Tibial nerve (tissue), 4 donors: Measurements from ENCODE around the gene CRHR1. TPM values are rescaled to one million over a fixed set of nuclear protein-coding genes. Genes with fewer than 3 reads are reported as not detected.

ENCODE experiments used
- DNase-seq, 2 donors: peaks; one replicate each; pipeline ENCODE4 v3.0.0-alpha.2; 2019; ENCODE audit warnings: low spot score in 2 of 2
- H3K27ac ChIP-seq, 4 donors: fragments of 200-600 bp; sonication (generic) in 3 of 4; one replicate each; pipeline ENCODE4 v1.5.1; 2017 to 2019; ENCODE audit warnings: mild to moderate bottlenecking in 1 of 4
- H3K27me3 ChIP-seq, 2 donors: fragments of 200-600 bp; sonication (generic) in 1 of 2; one replicate each; pipeline versions ENCODE4 v1.5.1 to v1.6.0; 2017 to 2019
- H3K36me3 ChIP-seq, 3 donors: fragments of 200-600 bp; sonication (generic); one replicate each; pipeline ENCODE4 v1.5.1; 2018 to 2019
- H3K4me1 ChIP-seq, 4 donors: fragments of 200-600 bp; sonication (generic) in 3 of 4; one replicate each; pipeline ENCODE4 v1.5.1; 2017 to 2019
- H3K4me3 ChIP-seq, 4 donors: fragments of 200-600 bp; sonication (generic) in 3 of 4; one replicate each; pipeline ENCODE4 v1.5.1; 2017 to 2019; ENCODE audit warnings: mild to moderate bottlenecking in 1 of 4, moderate library complexity in 1 of 4
- H3K9me3 ChIP-seq, 4 donors: fragments of 200-600 bp; sonication (generic) in 3 of 4; one replicate each; pipeline ENCODE4 v1.5.1; 2017 to 2019
- EP300 ChIP-seq, 2 donors: sonication (generic); formaldehyde crosslinking; IDR thresholded peaks; one replicate each; pipeline ENCODE4 v1.6.1; 2017; ENCODE audit warnings: antibody characterized with exemption in 2 of 2, mild to moderate bottlenecking in 1 of 2
- POLR2A ChIP-seq, 2 donors: fragments of 450-650 bp; IDR thresholded peaks; one replicate each; pipeline ENCODE4 v1.6.1; 2017; ENCODE audit warnings: antibody characterized with exemption in 2 of 2, mild to moderate bottlenecking in 2 of 2, moderate library complexity in 2 of 2
- WGBS, 2 donors: methylation state at CpG; one replicate each; pipeline ENCODE4 v1.1.5; 2018; 5-methylcytosine and 5-hydroxymethylcytosine counted together
- total RNA-seq, 4 donors: library from RNA; depleted of rRNA; stranded (reverse); fragments of >200 nt; gene quantifications; one replicate each; pipeline ENCODE4 v1.1.0, GENCODE V29; 2016
- TF ChIP-seq, protein P1 (sequence below), 5 experiments: fragments of 200-600 bp in 3 of 5; fragments of 450-650 bp in 2 of 5; sonication (generic) in 3 of 5; IDR thresholded peaks; one replicate each; pipeline ENCODE4 v1.5.1; 2016 to 2019; ENCODE audit warnings: antibody characterized with exemption in 5 of 5, mild to moderate bottlenecking in 3 of 5, moderate library complexity in 2 of 5

Gene CRHR1
- total RNA-seq, 4 donors from 2014 or later = not detected

DNA sequence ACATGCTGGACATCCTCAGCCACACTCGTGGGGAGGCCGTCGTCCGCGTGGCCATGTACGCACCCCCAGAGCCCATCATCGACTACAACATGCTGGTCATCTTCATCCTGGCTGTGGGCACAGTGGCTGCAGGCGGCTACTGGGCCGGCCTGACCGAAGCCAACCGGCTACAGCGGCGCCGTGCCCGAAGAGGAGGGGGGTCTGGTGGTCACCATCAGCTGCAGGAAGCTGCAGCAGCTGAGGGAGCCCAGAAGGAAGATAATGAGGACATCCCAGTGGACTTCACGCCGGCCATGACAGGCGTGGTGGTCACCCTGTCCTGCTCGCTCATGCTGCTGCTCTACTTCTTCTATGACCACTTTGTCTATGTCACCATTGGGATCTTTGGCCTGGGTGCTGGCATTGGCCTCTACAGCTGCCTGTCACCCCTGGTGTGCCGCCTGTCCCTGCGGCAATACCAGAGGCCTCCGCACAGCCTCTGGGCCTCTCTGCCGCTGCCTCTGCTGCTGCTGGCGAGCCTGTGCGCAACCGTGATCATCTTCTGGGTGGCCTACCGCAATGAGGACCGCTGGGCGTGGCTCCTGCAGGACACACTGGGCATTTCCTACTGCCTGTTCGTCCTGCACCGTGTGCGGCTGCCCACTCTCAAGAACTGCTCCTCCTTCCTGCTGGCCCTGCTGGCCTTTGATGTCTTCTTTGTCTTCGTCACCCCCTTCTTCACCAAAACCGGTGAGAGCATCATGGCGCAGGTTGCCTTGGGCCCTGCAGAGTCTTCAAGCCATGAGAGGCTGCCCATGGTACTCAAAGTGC lies 61.5 kb downstream of the CRHR1 start:
- Histone ChIP-seq H3K27me3 (peaks cover 0 to 16% of the 10 kb centered on the region in 2 donors), H3K4me3 (no peak overlapping the region), H3K9me3 (no peaks in the 10 kb centered on the region), H3K27ac (no peak overlapping the region), H3K4me1 (no peaks in the 10 kb centered on the region), H3K36me3 (no peaks in the 10 kb centered on the region)
- no peak for DNase-seq
- WGBS, 2 donors = 87 to 88% methylated on average over 31 to 35 of the region's 35 CpGs
- TF ChIP-seq EP300 (IDR thresholded peaks at IDR 0.05) (no peak), POLR2A (IDR thresholded peaks at IDR 0.05) (no peak)
- TF ChIP-seq, protein P1, sequence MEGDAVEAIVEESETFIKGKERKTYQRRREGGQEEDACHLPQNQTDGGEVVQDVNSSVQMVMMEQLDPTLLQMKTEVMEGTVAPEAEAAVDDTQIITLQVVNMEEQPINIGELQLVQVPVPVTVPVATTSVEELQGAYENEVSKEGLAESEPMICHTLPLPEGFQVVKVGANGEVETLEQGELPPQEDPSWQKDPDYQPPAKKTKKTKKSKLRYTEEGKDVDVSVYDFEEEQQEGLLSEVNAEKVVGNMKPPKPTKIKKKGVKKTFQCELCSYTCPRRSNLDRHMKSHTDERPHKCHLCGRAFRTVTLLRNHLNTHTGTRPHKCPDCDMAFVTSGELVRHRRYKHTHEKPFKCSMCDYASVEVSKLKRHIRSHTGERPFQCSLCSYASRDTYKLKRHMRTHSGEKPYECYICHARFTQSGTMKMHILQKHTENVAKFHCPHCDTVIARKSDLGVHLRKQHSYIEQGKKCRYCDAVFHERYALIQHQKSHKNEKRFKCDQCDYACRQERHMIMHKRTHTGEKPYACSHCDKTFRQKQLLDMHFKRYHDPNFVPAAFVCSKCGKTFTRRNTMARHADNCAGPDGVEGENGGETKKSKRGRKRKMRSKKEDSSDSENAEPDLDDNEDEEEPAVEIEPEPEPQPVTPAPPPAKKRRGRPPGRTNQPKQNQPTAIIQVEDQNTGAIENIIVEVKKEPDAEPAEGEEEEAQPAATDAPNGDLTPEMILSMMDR (IDR thresholded peaks at IDR 0.05) = no peak

DNA sequence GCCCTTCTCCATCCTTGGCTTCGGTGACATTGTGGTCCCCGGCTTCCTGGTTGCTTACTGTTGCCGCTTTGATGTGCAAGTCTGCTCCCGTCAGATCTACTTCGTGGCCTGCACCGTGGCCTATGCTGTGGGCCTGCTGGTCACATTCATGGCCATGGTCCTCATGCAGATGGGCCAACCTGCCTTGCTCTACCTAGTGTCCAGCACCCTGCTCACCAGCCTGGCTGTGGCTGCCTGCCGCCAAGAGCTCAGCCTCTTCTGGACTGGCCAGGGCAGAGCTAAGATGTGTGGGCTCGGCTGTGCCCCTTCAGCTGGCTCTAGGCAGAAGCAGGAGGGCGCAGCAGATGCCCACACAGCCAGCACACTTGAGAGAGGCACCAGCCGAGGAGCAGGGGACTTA lies 62.1 kb downstream of the CRHR1 start:
- TF ChIP-seq POLR2A (IDR thresholded peaks at IDR 0.05) (no peak), EP300 (IDR thresholded peaks at IDR 0.05) (no peak)
- TF ChIP-seq, protein P1 (IDR thresholded peaks at IDR 0.05) = no peak
- Histone ChIP-seq H3K27ac (no peak overlapping the region), H3K4me1 (no peaks in the 10 kb centered on the region), H3K36me3 (no peaks in the 10 kb centered on the region), H3K9me3 (no peaks in the 10 kb centered on the region), H3K4me3 (no peak overlapping the region), H3K27me3 (peaks cover 0 to 16% of the 10 kb centered on the region in 2 donors)
- DNase-seq = no peak
- 92% methylated on average over 7 to 10 of the region's 10 CpGs for WGBS, 2 donors

DNA sequence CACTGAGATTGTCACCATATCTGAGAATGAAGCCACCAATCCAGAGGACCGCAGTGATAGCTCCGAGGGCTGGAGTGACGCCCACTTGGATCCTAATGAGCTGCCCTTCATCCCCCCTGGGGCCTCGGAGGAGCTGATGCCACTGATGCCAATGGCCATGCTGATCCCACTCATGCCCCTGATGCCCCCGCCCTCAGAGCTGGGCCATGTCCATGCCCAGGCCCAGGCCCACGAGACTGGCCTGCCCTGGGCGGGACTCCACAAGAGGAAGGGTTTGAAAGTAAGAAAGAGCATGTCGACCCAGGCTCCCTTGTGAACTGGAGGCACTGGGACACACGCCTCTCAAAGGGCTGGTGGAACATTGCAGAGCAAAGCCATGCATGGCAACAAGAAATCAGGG lies 62.5 kb downstream of the CRHR1 start:
- WGBS, 2 donors = 64 to 83% methylated on average over 5 to 9 of the region's 9 CpGs

DNA sequence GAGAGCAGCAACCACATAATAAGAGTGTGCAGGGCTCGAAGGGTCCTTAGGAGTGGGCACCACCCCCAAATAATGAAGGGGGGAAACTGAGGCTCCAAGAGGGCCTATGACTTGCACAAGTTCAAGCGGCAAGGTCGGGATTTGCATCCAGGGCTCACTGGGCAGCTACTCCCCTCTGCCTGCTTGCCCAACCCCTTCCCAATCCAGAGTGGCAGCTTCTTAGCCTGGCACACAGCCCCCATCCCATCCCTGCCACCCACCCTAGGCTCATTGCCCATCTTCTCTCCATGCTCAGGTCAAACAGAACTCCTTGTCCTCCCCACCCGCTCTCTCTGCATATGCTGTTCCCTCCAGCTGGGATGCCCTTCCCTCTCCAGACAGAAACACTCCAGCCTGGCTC lies 63.0 kb downstream of the CRHR1 start:
- Histone ChIP-seq H3K4me3 (no peak overlapping the region), H3K9me3 (no peaks in the 10 kb centered on the region), H3K27ac (no peak overlapping the region), H3K36me3 (no peaks in the 10 kb centered on the region), H3K4me1 (no peaks in the 10 kb centered on the region), H3K27me3 (peaks cover 0 to 24% of the 10 kb centered on the region in 2 donors)
- no peak for DNase-seq
- WGBS, 2 donors = 89 to 93% methylated on average over 4 of the region's 4 CpGs
- TF ChIP-seq, protein P1 (IDR thresholded peaks at IDR 0.05) = no peak
- no peak for TF ChIP-seq EP300 (IDR thresholded peaks at IDR 0.05)
- TF ChIP-seq POLR2A (IDR thresholded peaks at IDR 0.05) = no peak

More for the DNA sequence above, 62.5 kb downstream of the CRHR1 start:
- TF ChIP-seq EP300 (IDR thresholded peaks at IDR 0.05) = no peak
- TF ChIP-seq, protein P1 (IDR thresholded peaks at IDR 0.05) = no peak
- no peak for TF ChIP-seq POLR2A (IDR thresholded peaks at IDR 0.05)
- no peak for DNase-seq
- Histone ChIP-seq H3K36me3 (no peaks in the 10 kb centered on the region), H3K27ac (no peak overlapping the region), H3K4me1 (no peaks in the 10 kb centered on the region), H3K4me3 (no peak overlapping the region), H3K27me3 (peaks cover 0 to 20% of the 10 kb centered on the region in 2 donors), H3K9me3 (no peaks in the 10 kb centered on the region)

DNA sequence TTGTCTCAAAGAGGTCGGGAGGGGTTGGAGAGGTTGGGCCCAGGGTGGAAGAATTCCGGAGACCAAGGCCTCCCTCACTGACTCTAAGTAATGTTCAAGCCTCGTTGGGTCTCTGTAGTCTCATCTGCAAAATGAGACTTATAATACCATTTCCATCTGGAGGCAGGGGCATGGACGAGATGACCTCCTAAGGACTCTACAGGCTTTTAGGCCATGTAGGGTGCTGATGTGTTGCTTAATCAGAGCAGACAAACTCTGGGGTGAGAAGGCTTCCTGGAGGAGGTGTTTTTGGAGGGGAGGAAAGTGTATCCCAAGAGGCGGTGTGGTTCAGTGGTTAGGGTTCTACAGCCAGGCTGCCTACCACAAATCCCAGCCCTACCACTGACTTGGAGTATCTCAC lies 63.6 kb downstream of the CRHR1 start:
- no peak for DNase-seq
- no peak overlapping the region for H3K4me3 ChIP-seq
- no peaks in the 10 kb centered on the region for H3K9me3 ChIP-seq
- no peak overlapping the region for H3K27ac ChIP-seq
- no peaks in the 10 kb centered on the region for H3K36me3 ChIP-seq
- H3K27me3 ChIP-seq = peaks cover 0 to 29% of the 10 kb centered on the region in 2 donors
- TF ChIP-seq, protein P1 (IDR thresholded peaks at IDR 0.05) = no peak
- TF ChIP-seq EP300 (IDR thresholded peaks at IDR 0.05) = no peak
- TF ChIP-seq POLR2A (IDR thresholded peaks at IDR 0.05) = no peak
- WGBS, 2 donors = 55 to 64% methylated on average over 5 of the region's 5 CpGs
- H3K4me1 ChIP-seq = peaks cover 0 to 3% (median 0%) of the 10 kb centered on the region in 4 donors
